Middle frontal gyrus (tissue), 1 donor: ENCODE results near the gene FAM53B.
A peak's percentile ranks its signal among the peaks of the same experiment; 100 is the strongest.
"Not testable (repeated sequence)": the region's sequence is repeated elsewhere in the genome, so short reads cannot be mapped to it uniquely, and the experiment has no call there.

Experiments used
- DNase-seq: peaks from one replicate; pipeline ENCODE4 v3.0.0-alpha.2; 2015; ENCODE audit warnings: low spot score; ENCODE audit errors: extremely low spot score

Gene FAM53B

GRCh38 chr10:124744102-124745050, at the start of gene FAM53B:
Gene FAM53B (minus strand): TSS chr10:124744378. CDS start chr10:124706713, 37,665 bp downstream.
- DNase-seq, result peak; percentile 74

- DNase-seq, result no peak
These were observed 48.8 kb upstream of the FAM53B start for GRCh38 chr10:124792998-124793352.

- DNase-seq, result peak; percentile 73
These were observed 47.6 kb upstream of the FAM53B start, which contains the start of gene EEF1AKMT2 for GRCh38 chr10:124791547-124792348. Gene EEF1AKMT2 (minus strand): TSS chr10:124791887. CDS start chr10:124791833, 54 bp downstream.

GRCh38 chr10:124782900-124783299, 38.7 kb upstream of the FAM53B start:
- not testable (repeated sequence) for DNase-seq

GRCh38 chr10:124768791-124769190, 24.6 kb upstream of the FAM53B start:
- no peak for DNase-seq

GRCh38 chr10:124765256-124765655, 21.1 kb upstream of the FAM53B start:
- no peak for DNase-seq

- no peak for DNase-seq
These were observed 19.1 kb upstream of the FAM53B start for GRCh38 chr10:124763267-124763666.

GRCh38 chr10:124762281-124762680, 18.1 kb upstream of the FAM53B start:
- no peak for DNase-seq

GRCh38 chr10:124756156-124756903, 12.2 kb upstream of the FAM53B start:
- no peak for DNase-seq

- no peak for DNase-seq
These were observed 11.4 kb upstream of the FAM53B start for GRCh38 chr10:124755581-124755980.

- no peak for DNase-seq
These were observed 10.0 kb upstream of the FAM53B start for GRCh38 chr10:124754227-124754626.

- DNase-seq, result no peak
These were observed 4.9 kb upstream of the FAM53B start for GRCh38 chr10:124748953-124749645.

- DNase-seq, result no peak
These were observed 4.0 kb upstream of the FAM53B start for GRCh38 chr10:124748166-124748565.

GRCh38 chr10:124747745-124748144, 3.6 kb upstream of the FAM53B start:
- DNase-seq, result no peak

GRCh38 chr10:124746992-124747391, 2.8 kb upstream of the FAM53B start:
- no peak for DNase-seq

- not testable (repeated sequence) for DNase-seq
These were observed 2.3 kb upstream of the FAM53B start for GRCh38 chr10:124746447-124746846.

- no peak for DNase-seq
These were observed 1.5 kb upstream of the FAM53B start for GRCh38 chr10:124745673-124746072.

GRCh38 chr10:124745252-124745651, 1.1 kb upstream of the FAM53B start:
- DNase-seq, result no peak

- DNase-seq, result no peak
These were observed 732 bp downstream of the FAM53B start for GRCh38 chr10:124743191-124744101.
